ENCODE data around the gene RNASEH2B.

Gene RNASEH2B

GRCh38 chr13:51000061-51000460, 90.5 kb downstream of the RNASEH2B start:
- no peaks in the 10 kb centered on the region for H3K36me3 ChIP-seq (ENCODE audit: control insufficient read depth, low read depth, low read length)
- peaks cover 13% of the 10 kb centered on the region for H3K4me1 ChIP-seq (ENCODE audit: control insufficient read depth, low read depth, low read length)
- H3K9me3 ChIP-seq (ENCODE audit: control insufficient read depth, low read depth, low read length) = no peaks in the 10 kb centered on the region
- no peaks in the 10 kb centered on the region for H3K27me3 ChIP-seq (ENCODE audit: control insufficient read depth, insufficient read depth, low read length)
- H3K9ac ChIP-seq (ENCODE audit: low read length) = no peak overlapping the region
- H3K27ac ChIP-seq (ENCODE audit: low read length) = no peak overlapping the region
- no peak overlapping the region for H3K4me3 ChIP-seq (ENCODE audit: low read length)

- Histone ChIP-seq H3K36me3 (ENCODE audit: control insufficient read depth, low read depth, low read length) (no peaks in the 10 kb centered on the region), H3K27me3 (ENCODE audit: control insufficient read depth, insufficient read depth, low read length) (no peaks in the 10 kb centered on the region), H3K4me1 (ENCODE audit: control insufficient read depth, low read depth, low read length) (peaks cover 17% of the 10 kb centered on the region), H3K9ac (ENCODE audit: low read length) (no peak overlapping the region), H3K27ac (ENCODE audit: low read length) (no peak overlapping the region), H3K4me3 (ENCODE audit: low read length) (no peak overlapping the region), H3K9me3 (ENCODE audit: control insufficient read depth, low read depth, low read length) (no peaks in the 10 kb centered on the region)
Measured at GRCh38 chr13:51000571-51001260, 91.1 kb downstream of the RNASEH2B start.

- H3K9me3 ChIP-seq (ENCODE audit: control insufficient read depth, low read depth, low read length) = no peaks in the 10 kb centered on the region
- H3K9ac ChIP-seq (ENCODE audit: low read length) = no peak overlapping the region
- H3K27ac ChIP-seq (ENCODE audit: low read length) = no peak overlapping the region
- peaks cover 17% of the 10 kb centered on the region for H3K4me1 ChIP-seq (ENCODE audit: control insufficient read depth, low read depth, low read length)
- H3K4me3 ChIP-seq (ENCODE audit: low read length) = no peak overlapping the region
- H3K27me3 ChIP-seq (ENCODE audit: control insufficient read depth, insufficient read depth, low read length) = no peaks in the 10 kb centered on the region
- H3K36me3 ChIP-seq (ENCODE audit: control insufficient read depth, low read depth, low read length) = no peaks in the 10 kb centered on the region
Measured at GRCh38 chr13:51001335-51001734, 91.7 kb downstream of the RNASEH2B start.

- Histone ChIP-seq H3K4me1 (ENCODE audit: control insufficient read depth, low read depth, low read length) (peaks cover 17% of the 10 kb centered on the region), H3K9me3 (ENCODE audit: control insufficient read depth, low read depth, low read length) (no peaks in the 10 kb centered on the region), H3K27me3 (ENCODE audit: control insufficient read depth, insufficient read depth, low read length) (no peaks in the 10 kb centered on the region), H3K9ac (ENCODE audit: low read length) (no peak overlapping the region), H3K4me3 (ENCODE audit: low read length) (no peak overlapping the region), H3K27ac (ENCODE audit: low read length) (no peak overlapping the region), H3K36me3 (ENCODE audit: control insufficient read depth, low read depth, low read length) (no peaks in the 10 kb centered on the region)
Measured at GRCh38 chr13:51002736-51003135, 93.1 kb downstream of the RNASEH2B start.

- Histone ChIP-seq H3K36me3 (ENCODE audit: control insufficient read depth, low read depth, low read length) (no peaks in the 10 kb centered on the region), H3K27ac (ENCODE audit: low read length) (no peak overlapping the region), H3K9ac (ENCODE audit: low read length) (no peak overlapping the region), H3K4me3 (ENCODE audit: low read length) (no peak overlapping the region), H3K9me3 (ENCODE audit: control insufficient read depth, low read depth, low read length) (no peaks in the 10 kb centered on the region), H3K4me1 (ENCODE audit: control insufficient read depth, low read depth, low read length) (peaks cover 17% of the 10 kb centered on the region), H3K27me3 (ENCODE audit: control insufficient read depth, insufficient read depth, low read length) (no peaks in the 10 kb centered on the region)
Measured at GRCh38 chr13:51003642-51004041, 94.1 kb downstream of the RNASEH2B start.

- no peaks in the 10 kb centered on the region for H3K36me3 ChIP-seq (ENCODE audit: control insufficient read depth, low read depth, low read length)
- H3K4me3 ChIP-seq (ENCODE audit: low read length) = no peak overlapping the region
- H3K27me3 ChIP-seq (ENCODE audit: control insufficient read depth, insufficient read depth, low read length) = no peaks in the 10 kb centered on the region
- H3K9ac ChIP-seq (ENCODE audit: low read length) = no peak overlapping the region
- no peaks in the 10 kb centered on the region for H3K9me3 ChIP-seq (ENCODE audit: control insufficient read depth, low read depth, low read length)
- H3K27ac ChIP-seq (ENCODE audit: low read length) = no peak overlapping the region
- peaks cover 17% of the 10 kb centered on the region for H3K4me1 ChIP-seq (ENCODE audit: control insufficient read depth, low read depth, low read length)
Measured at GRCh38 chr13:51004111-51004865, 94.7 kb downstream of the RNASEH2B start.

- peaks cover 17% of the 10 kb centered on the region for H3K4me1 ChIP-seq (ENCODE audit: control insufficient read depth, low read depth, low read length)
- H3K4me3 ChIP-seq (ENCODE audit: low read length) = no peak overlapping the region
- no peaks in the 10 kb centered on the region for H3K27me3 ChIP-seq (ENCODE audit: control insufficient read depth, insufficient read depth, low read length)
- no peaks in the 10 kb centered on the region for H3K9me3 ChIP-seq (ENCODE audit: control insufficient read depth, low read depth, low read length)
- no peak overlapping the region for H3K9ac ChIP-seq (ENCODE audit: low read length)
- H3K27ac ChIP-seq (ENCODE audit: low read length) = no peak overlapping the region
- no peaks in the 10 kb centered on the region for H3K36me3 ChIP-seq (ENCODE audit: control insufficient read depth, low read depth, low read length)
Measured at GRCh38 chr13:51004918-51005460, 95.4 kb downstream of the RNASEH2B start.

GRCh38 chr13:51005566-51005965, 96.0 kb downstream of the RNASEH2B start:
- no peak overlapping the region for H3K27ac ChIP-seq (ENCODE audit: low read length)

More at GRCh38 chr13:51005566-51005965, 96.0 kb downstream of the RNASEH2B start:
- Histone ChIP-seq H3K4me1 (ENCODE audit: control insufficient read depth, low read depth, low read length) (peaks cover 13% of the 10 kb centered on the region), H3K9me3 (ENCODE audit: control insufficient read depth, low read depth, low read length) (no peaks in the 10 kb centered on the region), H3K4me3 (ENCODE audit: low read length) (no peak overlapping the region), H3K9ac (ENCODE audit: low read length) (no peak overlapping the region), H3K36me3 (ENCODE audit: control insufficient read depth, low read depth, low read length) (no peaks in the 10 kb centered on the region), H3K27me3 (ENCODE audit: control insufficient read depth, insufficient read depth, low read length) (no peaks in the 10 kb centered on the region)
